GM12872 (cell line): Measurements from ENCODE around the gene XRN2.

ENCODE experiments used
- TF ChIP-seq, protein P1 (sequence below): IDR thresholded peaks from 3 replicates; pipeline ENCODE4 v1.5.1; 2011; ENCODE audit warnings: low read depth, mild to moderate bottlenecking, low read length, moderate library complexity; ENCODE audit not compliant: insufficient read depth

The XRN2 gene

DNA sequence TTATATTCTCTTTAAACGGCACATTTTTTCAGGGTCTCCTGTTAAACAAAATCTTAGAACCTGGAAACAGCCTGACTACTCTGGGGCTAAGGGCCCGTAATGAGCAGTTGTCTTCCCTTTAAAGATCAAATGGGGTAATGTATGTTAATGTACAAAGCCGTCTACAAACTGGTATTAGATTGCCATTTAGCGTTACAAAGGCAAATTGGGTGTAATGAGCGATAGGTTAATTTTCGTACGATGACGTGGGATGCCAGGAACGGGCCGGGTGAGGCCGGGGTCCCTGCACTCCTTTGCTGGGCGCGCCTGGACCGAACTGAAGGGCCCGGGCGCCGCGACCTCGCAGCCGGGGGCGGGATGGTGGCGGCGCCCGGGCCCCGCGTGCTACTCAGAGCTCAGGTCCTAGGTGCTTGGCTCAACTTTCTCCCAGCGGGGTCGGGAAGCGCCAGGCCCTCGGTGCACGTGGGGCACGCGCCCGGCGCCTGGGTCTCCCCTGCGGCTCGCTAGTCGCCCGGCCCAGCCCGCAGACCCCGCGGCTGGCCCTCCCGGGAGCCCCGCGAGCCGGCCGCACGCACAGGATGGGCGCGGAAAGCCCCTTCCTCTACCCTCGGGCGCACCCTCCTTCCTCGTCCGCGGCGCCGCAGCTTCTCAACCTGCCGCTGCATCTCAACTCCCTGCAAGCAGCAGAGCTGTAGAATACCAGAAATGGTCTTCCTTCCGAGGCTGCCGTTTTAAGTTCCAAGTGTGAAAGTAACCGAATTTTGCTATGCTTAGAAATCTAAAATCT lies 88.2 kb downstream of the XRN2 start:
- TF ChIP-seq, protein P1, sequence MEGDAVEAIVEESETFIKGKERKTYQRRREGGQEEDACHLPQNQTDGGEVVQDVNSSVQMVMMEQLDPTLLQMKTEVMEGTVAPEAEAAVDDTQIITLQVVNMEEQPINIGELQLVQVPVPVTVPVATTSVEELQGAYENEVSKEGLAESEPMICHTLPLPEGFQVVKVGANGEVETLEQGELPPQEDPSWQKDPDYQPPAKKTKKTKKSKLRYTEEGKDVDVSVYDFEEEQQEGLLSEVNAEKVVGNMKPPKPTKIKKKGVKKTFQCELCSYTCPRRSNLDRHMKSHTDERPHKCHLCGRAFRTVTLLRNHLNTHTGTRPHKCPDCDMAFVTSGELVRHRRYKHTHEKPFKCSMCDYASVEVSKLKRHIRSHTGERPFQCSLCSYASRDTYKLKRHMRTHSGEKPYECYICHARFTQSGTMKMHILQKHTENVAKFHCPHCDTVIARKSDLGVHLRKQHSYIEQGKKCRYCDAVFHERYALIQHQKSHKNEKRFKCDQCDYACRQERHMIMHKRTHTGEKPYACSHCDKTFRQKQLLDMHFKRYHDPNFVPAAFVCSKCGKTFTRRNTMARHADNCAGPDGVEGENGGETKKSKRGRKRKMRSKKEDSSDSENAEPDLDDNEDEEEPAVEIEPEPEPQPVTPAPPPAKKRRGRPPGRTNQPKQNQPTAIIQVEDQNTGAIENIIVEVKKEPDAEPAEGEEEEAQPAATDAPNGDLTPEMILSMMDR, result no peak

DNA sequence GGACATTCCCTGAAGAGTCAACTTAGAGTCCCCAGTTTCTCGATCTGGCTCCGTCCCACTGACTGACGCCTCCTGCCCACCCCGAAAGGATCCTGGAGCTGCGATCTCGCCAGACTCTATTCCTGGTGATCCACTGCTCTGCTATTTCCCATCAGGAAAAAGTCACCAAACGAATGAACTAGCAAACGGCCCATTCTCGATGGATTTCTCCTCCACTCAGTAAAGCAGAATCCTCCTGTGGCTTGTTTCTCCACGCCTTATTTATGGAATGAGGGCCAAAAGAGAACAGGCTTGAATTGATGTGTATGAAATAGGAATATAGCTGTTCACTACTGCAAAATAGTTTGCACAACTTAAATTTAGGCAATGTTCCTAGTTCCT lies 88.8 kb downstream of the XRN2 start:
- TF ChIP-seq, protein P1, result no peak

DNA sequence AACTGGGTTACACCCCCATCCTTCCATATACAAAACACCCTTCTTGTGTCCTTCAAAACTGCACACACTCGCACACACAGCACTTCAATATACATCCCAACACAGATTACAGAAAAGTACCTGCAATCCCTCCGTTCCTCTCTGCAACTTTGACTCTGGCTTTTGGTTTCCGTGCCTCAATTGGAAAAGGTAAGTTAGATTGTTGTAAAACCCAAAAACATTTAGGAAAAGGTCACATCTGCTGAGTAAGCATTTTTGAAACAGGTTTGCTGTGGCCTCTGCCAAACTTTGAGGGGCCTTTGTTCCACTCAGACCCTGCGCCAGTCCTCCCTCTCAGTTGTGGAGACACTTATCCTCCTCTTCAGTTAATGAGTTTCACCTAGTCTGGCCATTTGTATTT lies 90.0 kb downstream of the XRN2 start:
- TF ChIP-seq, protein P1, result no peak

DNA sequence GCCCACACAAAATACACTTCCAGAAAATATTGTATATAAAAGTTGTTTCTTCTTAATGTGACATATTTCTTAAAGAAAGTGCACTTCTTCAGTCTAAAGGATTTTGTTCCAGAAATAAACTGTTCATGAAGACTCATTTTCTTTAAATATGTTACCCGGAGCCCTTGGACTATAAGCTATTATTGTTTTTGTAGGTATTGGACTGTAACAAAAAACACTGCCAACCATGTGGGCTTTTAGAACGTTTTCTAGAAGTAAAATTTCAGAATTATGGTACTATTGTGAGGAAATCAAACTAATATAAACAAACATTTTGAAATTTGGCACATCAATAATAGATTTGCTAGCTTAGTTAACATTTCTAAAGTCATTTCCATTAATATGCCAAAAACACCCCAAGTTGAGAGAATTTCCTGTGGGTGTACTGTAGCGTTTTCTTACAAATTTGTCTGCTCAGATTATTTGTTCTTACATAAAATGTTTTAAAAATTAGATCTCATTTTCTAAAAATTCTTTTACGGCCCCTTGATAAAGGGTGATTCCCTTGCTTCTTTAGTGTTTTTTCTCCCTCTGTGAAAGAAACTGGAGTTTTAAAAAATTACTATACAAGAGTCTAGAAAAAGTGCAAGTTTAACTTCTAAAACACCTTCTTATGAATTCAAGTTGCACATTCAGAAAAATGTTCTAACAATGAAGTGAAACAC lies 90.8 kb downstream of the XRN2 start:
- TF ChIP-seq, protein P1, result no peak

DNA sequence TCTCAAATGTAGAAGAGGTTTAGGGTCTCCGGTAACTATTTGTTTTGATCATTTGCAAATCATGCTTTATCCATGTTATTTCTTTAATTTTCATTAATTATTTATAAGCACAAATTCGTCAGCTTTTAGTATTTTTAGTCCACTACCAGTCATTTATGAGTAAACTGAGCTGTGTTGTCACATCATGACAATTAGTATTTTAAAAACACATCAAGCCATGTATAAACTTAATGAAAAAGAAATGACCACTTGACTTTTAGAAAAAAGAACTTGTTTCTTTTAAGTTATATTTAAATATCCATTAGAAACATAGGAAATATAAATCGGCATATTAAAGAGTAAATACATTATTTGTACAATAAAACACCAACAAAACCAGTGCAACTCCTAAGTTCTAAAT lies 91.4 kb downstream of the XRN2 start:
- TF ChIP-seq, protein P1, result no peak

DNA sequence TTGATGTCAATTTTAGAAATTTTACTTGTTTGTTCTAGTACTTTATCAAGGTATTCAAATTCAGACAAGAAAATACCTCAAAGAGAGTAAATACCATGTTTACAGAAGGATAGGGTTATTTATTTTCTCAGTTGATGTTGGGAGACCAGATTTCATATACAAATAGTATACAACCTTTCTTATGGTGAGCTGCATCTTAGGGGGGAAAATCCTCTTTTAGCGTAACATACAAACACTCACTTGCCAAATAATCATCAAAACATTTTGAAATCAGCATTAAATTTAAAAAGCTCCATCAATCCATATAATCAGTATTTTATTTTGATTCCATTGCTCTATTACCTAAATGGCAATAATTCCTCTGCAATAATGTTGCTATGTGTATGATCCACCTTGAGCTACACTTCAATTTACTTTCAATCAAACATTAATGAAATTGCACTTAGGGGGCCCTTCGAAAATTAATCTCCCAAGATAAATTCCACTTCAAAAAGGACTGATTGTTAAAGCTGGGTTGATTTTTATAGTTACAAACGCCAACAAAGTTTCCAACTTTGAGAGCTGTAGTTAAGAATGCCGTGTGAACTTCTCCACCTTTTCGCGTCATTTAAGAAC lies 92.0 kb downstream of the XRN2 start:
- TF ChIP-seq, protein P1, result no peak
